B cell (primary cell): ENCODE data around the gene KHK.

Experiments used
- EZH2 ChIP-seq: IDR thresholded peaks from 2 replicates; pipeline ENCODE4 v1.6.1; 2012; ENCODE audit warnings: borderline replicate concordance, low read depth, mild to moderate bottlenecking, moderate library complexity, low read length; ENCODE audit not compliant: insufficient read depth, poor library complexity, severe bottlenecking
- TF ChIP-seq, protein P1 (sequence below): fragments of 200-600 bp; IDR thresholded peaks from one replicate; pipeline ENCODE4 v1.8.0; 2022; ENCODE audit warnings: antibody characterized with exemption, mild to moderate bottlenecking

DNA sequence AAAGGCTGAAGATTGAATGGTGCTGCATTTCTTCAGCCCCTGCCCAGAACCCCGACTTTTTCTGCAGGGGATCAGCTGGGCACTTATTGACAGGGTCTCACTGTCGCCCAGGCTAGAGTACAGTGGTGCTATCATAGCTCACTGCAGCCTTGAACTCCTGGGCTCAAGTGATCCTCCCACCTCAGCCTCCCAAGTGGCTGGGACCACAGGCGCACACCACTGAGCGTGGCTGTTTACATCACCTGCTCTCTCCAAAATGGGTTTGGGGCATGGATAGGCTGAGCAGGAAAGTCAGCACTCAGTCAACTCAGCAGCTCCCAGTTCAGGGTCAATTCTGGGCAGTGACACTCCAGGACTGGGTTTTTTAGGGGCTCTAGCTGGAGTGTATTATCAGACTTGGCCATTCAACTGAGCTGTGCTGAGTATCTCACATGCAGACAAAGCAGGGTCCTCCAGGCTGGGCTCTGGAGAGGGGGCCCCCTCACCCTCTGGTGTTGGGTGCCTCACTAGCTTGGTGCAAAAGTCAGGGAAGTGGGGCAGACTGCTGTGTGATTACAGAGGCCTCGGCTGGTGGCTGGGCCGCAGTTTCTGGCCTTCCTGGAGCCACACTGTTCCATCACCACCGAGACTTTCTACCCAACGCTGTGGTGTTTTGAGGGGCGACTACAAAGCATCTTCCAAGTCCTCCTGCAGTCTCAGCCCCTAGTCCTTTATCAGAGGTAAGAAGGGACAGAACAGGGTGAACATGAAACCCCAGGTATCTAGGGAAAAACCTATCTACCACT lies 41.5 kb downstream of the KHK start:
- TF ChIP-seq, protein P1, sequence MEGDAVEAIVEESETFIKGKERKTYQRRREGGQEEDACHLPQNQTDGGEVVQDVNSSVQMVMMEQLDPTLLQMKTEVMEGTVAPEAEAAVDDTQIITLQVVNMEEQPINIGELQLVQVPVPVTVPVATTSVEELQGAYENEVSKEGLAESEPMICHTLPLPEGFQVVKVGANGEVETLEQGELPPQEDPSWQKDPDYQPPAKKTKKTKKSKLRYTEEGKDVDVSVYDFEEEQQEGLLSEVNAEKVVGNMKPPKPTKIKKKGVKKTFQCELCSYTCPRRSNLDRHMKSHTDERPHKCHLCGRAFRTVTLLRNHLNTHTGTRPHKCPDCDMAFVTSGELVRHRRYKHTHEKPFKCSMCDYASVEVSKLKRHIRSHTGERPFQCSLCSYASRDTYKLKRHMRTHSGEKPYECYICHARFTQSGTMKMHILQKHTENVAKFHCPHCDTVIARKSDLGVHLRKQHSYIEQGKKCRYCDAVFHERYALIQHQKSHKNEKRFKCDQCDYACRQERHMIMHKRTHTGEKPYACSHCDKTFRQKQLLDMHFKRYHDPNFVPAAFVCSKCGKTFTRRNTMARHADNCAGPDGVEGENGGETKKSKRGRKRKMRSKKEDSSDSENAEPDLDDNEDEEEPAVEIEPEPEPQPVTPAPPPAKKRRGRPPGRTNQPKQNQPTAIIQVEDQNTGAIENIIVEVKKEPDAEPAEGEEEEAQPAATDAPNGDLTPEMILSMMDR, result no peak
- no peak for TF ChIP-seq EZH2
